Dendritic cell treated with granulocyte-macrophage colony-stimulating factor and Interleukin-4, amounts not matched to agents 40 ng/mL and 50 ng/mL, for 4 days (primary cell): ENCODE results near the gene CD7.

ENCODE experiments used
- H3K27ac Mint-ChIP-seq: one replicate; pipeline ENCODE4 v1.8.0; 2022; ENCODE audit warnings: mild to moderate bottlenecking, mixed read lengths
- H3K27me3 Mint-ChIP-seq: one replicate; pipeline ENCODE4 v1.8.0; 2022; ENCODE audit warnings: mild to moderate bottlenecking, mixed read lengths
- H3K36me3 Mint-ChIP-seq: one replicate; pipeline ENCODE4 v1.8.0; 2022; ENCODE audit warnings: low read depth, mixed read lengths
- H3K4me1 Mint-ChIP-seq: one replicate; pipeline ENCODE4 v1.8.0; 2022; ENCODE audit warnings: low read depth, mixed read lengths
- H3K4me3 Mint-ChIP-seq: one replicate; pipeline ENCODE4 v1.8.0; 2022; ENCODE audit warnings: mild to moderate bottlenecking, moderate library complexity, mixed read lengths
- H3K9me3 Mint-ChIP-seq: one replicate; pipeline ENCODE4 v1.8.0; 2022; ENCODE audit warnings: mixed read lengths
- intact Hi-C: fragments of 100-400 bp; cut with micrococcal nuclease; formaldehyde crosslinking; loops from one replicate; pipeline ENCODE4 v1.15.0; 2022

CD7 gene

DNA sequence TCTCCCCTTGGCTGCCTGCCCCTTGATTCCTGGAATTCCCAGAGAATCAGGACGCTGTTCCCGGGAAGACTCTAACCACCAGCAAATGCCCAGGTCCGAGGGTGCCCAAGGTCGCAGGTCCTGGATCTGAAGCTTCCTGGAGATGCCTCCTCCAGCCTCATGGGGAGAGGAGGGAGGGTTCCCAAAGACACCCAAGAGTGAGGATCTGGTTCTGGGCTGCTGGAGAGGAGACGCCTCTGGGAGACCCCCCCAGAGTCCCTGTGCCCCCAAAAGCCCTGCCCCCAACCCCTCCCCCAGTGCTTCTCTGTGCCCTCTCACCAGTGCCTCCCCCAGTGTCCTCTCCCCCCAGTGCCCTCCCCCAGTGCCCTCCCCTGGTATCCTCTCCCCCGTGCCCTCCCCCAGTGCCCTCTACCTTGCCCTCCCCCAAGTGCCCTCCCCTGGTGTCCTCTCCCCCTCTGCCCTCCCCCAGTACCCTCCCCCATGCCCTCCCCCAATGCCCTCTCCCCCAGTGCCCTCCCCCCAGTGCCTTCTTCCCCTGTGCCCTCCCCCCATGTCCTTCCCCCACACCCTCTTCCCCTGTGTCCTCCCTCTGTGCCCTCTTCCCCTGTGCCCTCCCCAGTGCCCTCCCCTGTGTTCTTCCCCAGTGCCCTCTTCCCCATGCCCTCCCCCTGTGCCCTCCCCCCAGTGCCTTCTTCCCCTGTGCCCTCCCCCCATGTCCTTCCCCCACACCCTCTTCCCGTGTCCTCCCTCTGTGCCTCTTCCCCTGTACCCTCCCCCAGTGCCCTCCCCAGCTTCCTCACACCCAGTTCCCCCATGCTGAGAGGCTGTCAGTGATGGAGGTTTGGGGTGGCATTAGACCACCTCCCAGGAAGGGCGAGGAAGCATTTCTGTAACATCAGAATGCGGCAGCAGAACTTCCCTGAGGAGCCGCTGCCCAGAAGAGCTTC is 22.5 kb upstream of the CD7 start:
- H3K27ac Mint-ChIP-seq = no peak overlapping the region
- peaks cover 41% of the 10 kb centered on the region for H3K4me1 Mint-ChIP-seq
- intact Hi-C loops = no loop called here
- no peaks in the 10 kb centered on the region for H3K36me3 Mint-ChIP-seq
- H3K27me3 Mint-ChIP-seq = peaks cover 27% of the 10 kb centered on the region
- H3K4me3 Mint-ChIP-seq = no peak overlapping the region
- no peaks in the 10 kb centered on the region for H3K9me3 Mint-ChIP-seq

- peak overlapping the region; percentile 38 for H3K27ac Mint-ChIP-seq
- H3K4me1 Mint-ChIP-seq = peaks cover 41% of the 10 kb centered on the region
- intact Hi-C loops = no loop called here
- H3K27me3 Mint-ChIP-seq = peaks cover 24% of the 10 kb centered on the region
- H3K36me3 Mint-ChIP-seq = no peaks in the 10 kb centered on the region
- no peak overlapping the region for H3K4me3 Mint-ChIP-seq
- H3K9me3 Mint-ChIP-seq = no peaks in the 10 kb centered on the region
Measured at GRCh38 chr17:82338858-82339633, 21.6 kb upstream of the CD7 start.

GRCh38 chr17:82334622-82335394 is 17.4 kb upstream of the CD7 start:
- Mint-ChIP-seq H3K4me3 (peak overlapping the region; percentile 95), H3K9me3 (no peaks in the 10 kb centered on the region), H3K36me3 (peaks cover 28% of the 10 kb centered on the region), H3K27me3 (peaks cover 28% of the 10 kb centered on the region), H3K27ac (peak overlapping the region; percentile 83), H3K4me1 (peaks cover 72% of the 10 kb centered on the region)
- intact Hi-C loops = no loop called here

- Mint-ChIP-seq H3K9me3 (no peaks in the 10 kb centered on the region), H3K36me3 (peaks cover 34% of the 10 kb centered on the region), H3K27me3 (peaks cover 25% of the 10 kb centered on the region), H3K27ac (peak overlapping the region; percentile 83), H3K4me3 (peak overlapping the region; percentile 95), H3K4me1 (peaks cover 74% of the 10 kb centered on the region)
- intact Hi-C loops = no loop called here
Measured at GRCh38 chr17:82334204-82334621, 16.8 kb upstream of the CD7 start.

GRCh38 chr17:82333279-82334171 is 16.1 kb upstream of the CD7 start, which contains the start of gene SECTM1:
TSS of gene SECTM1 (minus strand) at chr17:82333766. CDS start at chr17:82327240, 6,526 bp downstream.
- no peaks in the 10 kb centered on the region for H3K9me3 Mint-ChIP-seq
- intact Hi-C loops = no loop called here
- H3K4me1 Mint-ChIP-seq = peaks cover 74% of the 10 kb centered on the region
- peak within 1 kb of the TSS; percentile 95 for H3K4me3 Mint-ChIP-seq
- H3K36me3 Mint-ChIP-seq = peaks cover 40% of the 10 kb centered on the region
- H3K27me3 Mint-ChIP-seq = peaks cover 28% of the 10 kb centered on the region
- H3K27ac Mint-ChIP-seq = peak within 1 kb of the TSS; percentile 83

- no peaks in the 10 kb centered on the region for H3K9me3 Mint-ChIP-seq
- H3K4me1 Mint-ChIP-seq = peaks cover 70% of the 10 kb centered on the region
- H3K4me3 Mint-ChIP-seq = peak overlapping the region; percentile 83
- peaks cover 28% of the 10 kb centered on the region for H3K27me3 Mint-ChIP-seq
- intact Hi-C loops = no loop called here
- H3K27ac Mint-ChIP-seq = peak overlapping the region; percentile 83
- H3K36me3 Mint-ChIP-seq = peaks cover 45% of the 10 kb centered on the region
Measured at GRCh38 chr17:82332669-82333278, 15.4 kb upstream of the CD7 start.

DNA sequence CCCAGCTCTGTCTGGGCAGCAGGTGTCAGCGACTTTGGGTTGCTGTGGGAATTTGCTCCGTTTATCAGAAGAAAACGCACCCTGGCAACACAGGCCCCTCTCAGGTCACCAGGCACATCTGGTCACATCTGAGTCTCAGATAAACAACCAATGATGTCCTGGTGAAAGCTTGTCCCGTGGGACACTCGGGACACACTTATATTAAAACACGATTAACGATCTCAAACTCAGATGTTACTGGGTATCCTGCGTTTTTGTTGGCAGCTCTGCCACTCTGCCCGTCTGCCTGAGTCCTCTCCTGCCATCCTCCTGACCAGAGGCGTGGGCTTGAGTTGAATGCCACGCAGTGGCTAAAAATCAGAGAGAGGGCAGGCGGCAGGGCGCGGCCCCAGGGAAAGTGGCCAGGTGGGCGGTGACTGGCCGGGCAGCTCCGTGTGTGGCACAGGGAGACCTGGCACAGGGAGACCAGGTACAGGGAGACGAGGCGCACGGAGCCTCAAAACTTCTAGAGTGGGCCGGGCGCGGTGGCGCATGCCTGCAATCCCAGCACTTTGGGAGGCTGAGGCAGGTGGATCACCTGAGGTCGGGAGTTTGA is 14.0 kb upstream of the CD7 start:
- intact Hi-C loops = no loop called here
- Mint-ChIP-seq H3K36me3 (peaks cover 58% of the 10 kb centered on the region), H3K27ac (no peak overlapping the region), H3K9me3 (no peaks in the 10 kb centered on the region), H3K27me3 (peaks cover 28% of the 10 kb centered on the region), H3K4me1 (peaks cover 67% of the 10 kb centered on the region), H3K4me3 (peak overlapping the region; percentile 6)

DNA sequence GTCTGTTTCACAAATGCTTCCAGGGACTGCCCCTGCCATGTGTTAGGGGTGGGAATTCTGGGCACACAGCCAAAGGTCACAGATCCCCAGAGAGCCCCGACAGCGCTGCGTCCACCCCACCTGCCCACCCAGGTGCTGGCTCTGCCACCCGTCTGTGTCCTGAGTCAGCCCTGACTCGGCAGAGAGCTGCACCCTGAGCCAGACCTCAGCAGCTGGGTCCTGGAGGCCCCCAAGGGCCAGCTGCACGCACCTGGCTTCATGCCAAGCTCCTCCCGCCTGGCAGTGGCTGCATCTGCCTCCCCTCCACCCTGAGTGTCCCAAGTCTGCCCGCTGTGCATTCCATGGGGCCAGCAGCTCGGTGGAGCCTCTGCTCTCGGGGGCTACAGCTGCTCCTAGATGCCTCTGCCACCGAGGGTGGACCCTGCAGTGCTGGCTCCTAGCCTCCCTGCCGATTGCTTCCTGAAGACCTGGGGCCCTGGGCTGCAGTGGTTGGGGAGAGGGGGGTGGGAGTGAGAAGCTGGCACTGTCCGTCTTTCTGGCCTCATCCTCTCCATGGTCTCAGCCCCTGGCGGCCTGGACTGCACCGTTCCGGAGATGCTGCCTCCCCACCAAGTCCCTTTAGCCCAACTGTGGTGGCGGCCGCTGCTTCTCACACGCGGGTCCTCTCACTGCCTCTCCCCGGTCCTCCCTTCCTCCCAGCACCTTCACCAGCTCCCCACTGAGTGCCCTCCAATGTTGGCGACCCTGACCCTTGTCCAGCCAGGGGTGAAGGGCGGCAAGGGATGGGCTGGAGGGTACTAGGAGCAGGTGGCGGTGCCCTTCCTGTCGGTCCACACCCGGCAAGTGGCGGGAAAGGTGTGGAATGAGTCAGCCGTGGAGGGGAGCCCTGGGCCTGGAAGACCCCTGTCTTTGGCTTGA is 13.2 kb upstream of the CD7 start:
- no peak overlapping the region for H3K4me3 Mint-ChIP-seq
- intact Hi-C loops = no loop called here
- peak overlapping the region; percentile 20 for H3K27ac Mint-ChIP-seq
- no peaks in the 10 kb centered on the region for H3K9me3 Mint-ChIP-seq
- H3K36me3 Mint-ChIP-seq = peaks cover 67% of the 10 kb centered on the region
- H3K4me1 Mint-ChIP-seq = peaks cover 58% of the 10 kb centered on the region
- peaks cover 28% of the 10 kb centered on the region for H3K27me3 Mint-ChIP-seq

GRCh38 chr17:82329683-82330321 is 12.4 kb upstream of the CD7 start:
- peaks cover 75% of the 10 kb centered on the region for H3K36me3 Mint-ChIP-seq
- H3K4me3 Mint-ChIP-seq = no peak overlapping the region
- intact Hi-C loops = no loop called here
- H3K27ac Mint-ChIP-seq = peak overlapping the region; percentile 20
- H3K4me1 Mint-ChIP-seq = peaks cover 50% of the 10 kb centered on the region
- H3K27me3 Mint-ChIP-seq = peaks cover 28% of the 10 kb centered on the region
- no peaks in the 10 kb centered on the region for H3K9me3 Mint-ChIP-seq

DNA sequence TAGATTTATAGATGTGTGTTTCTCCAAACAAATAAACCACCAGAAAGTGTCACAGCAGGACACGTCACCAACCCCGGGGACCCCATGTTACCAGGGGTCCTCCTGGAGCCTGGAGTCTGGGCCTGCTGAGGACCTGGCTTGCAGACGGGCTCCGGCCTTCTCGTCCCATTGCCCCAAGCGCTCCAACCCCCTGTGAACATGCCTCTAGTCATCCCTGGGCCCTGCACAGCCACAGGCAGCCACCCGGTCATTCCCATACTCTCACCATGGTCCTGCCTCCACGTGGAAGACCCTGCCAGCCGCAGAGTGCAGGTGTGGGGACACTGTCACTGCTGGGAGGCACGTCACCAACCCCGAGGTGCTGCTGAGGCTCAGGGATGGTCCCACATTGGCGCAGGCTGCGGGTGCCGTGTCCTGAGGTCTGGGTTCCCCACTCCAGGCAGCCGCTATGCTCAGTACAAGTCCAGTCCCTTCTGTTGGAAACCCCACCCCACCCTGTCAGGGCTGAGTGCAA is 11.6 kb upstream of the CD7 start:
- H3K4me1 Mint-ChIP-seq = peaks cover 44% of the 10 kb centered on the region
- H3K27ac Mint-ChIP-seq = no peak overlapping the region
- no peaks in the 10 kb centered on the region for H3K9me3 Mint-ChIP-seq
- no peak overlapping the region for H3K4me3 Mint-ChIP-seq
- H3K36me3 Mint-ChIP-seq = peaks cover 82% of the 10 kb centered on the region
- intact Hi-C loops = no loop called here
- peaks cover 28% of the 10 kb centered on the region for H3K27me3 Mint-ChIP-seq
